Hepatocyte (in vitro differentiated cells): ENCODE measurements around the gene CCR9. TPM values are rescaled to one million over a fixed set of nuclear protein-coding genes. Genes with fewer than 3 reads are reported as not detected.

ENCODE experiments used
- DNase-seq: peaks from one replicate; pipeline ENCODE4 v3.0.0-alpha.2; 2016; ENCODE audit warnings: low spot score
- H2AFZ ChIP-seq: fragments of 200-600 bp; sonication (generic); 2 replicates; pipeline ENCODE4 v1.6.0; 2016; ENCODE audit warnings: antibody characterized with exemption, mild to moderate bottlenecking
- H3K27ac ChIP-seq: fragments of 200-600 bp; sonication (generic); 2 replicates; pipeline ENCODE4 v1.5.1; 2016; ENCODE audit warnings: mild to moderate bottlenecking
- H3K27me3 ChIP-seq: fragments of 200-600 bp; sonication (generic); 2 replicates; pipeline ENCODE4 v1.6.1; 2016
- H3K36me3 ChIP-seq: fragments of 200-600 bp; sonication (generic); replicated peaks from 2 replicates; pipeline ENCODE4 v1.5.1; 2016; ENCODE audit warnings: low read depth; ENCODE audit not compliant: insufficient read depth
- H3K4me1 ChIP-seq: fragments of 200-600 bp; sonication (generic); 2 replicates; pipeline ENCODE4 v1.5.1; 2016; ENCODE audit warnings: mild to moderate bottlenecking, moderate library complexity; ENCODE audit not compliant: insufficient read depth
- H3K4me2 ChIP-seq: fragments of 200-600 bp; sonication (generic); 2 replicates; pipeline ENCODE4 v1.6.0; 2016
- H3K4me3 ChIP-seq: fragments of 200-600 bp; sonication (generic); 2 replicates; pipeline ENCODE4 v1.5.1; 2016; ENCODE audit warnings: mild to moderate bottlenecking
- H3K79me2 ChIP-seq: fragments of 200-600 bp; sonication (generic); 2 replicates; pipeline ENCODE4 v1.6.0; 2017; ENCODE audit warnings: mild to moderate bottlenecking
- H3K9me2 ChIP-seq: fragments of 200-600 bp; sonication (generic); replicated peaks from 2 replicates; pipeline ENCODE4 v1.6.0; 2017; ENCODE audit warnings: mild to moderate bottlenecking; ENCODE audit not compliant: insufficient read depth
- H3K9me3 ChIP-seq: fragments of 200-600 bp; sonication (generic); 2 replicates; pipeline ENCODE4 v1.5.1; 2016; ENCODE audit warnings: low read depth, mild to moderate bottlenecking
- H4K20me1 ChIP-seq: fragments of 200-600 bp; sonication (generic); 2 replicates; pipeline ENCODE4 v1.6.0; 2016; ENCODE audit warnings: mild to moderate bottlenecking; ENCODE audit not compliant: insufficient read depth, poor library complexity, severe bottlenecking
- EZH2 ChIP-seq: fragments of 200-600 bp; sonication (generic); IDR thresholded peaks from 2 replicates; pipeline ENCODE4 v1.6.1; 2016; ENCODE audit warnings: antibody characterized with exemption, mild to moderate bottlenecking, borderline replicate concordance
- EZH2phosphoT487 ChIP-seq: fragments of 200-600 bp; sonication (generic); IDR thresholded peaks from one replicate; pipeline ENCODE4 v1.6.1; 2018; ENCODE audit warnings: antibody characterized with exemption, mild to moderate bottlenecking, low read depth, moderate library complexity; ENCODE audit not compliant: unreplicated experiment, severe bottlenecking
- whole genome bisulfite sequencing: methylation state at CpG from one replicate; pipeline ENCODE4 v1.1.6; 2016; ENCODE audit warnings: low lambda C conversion rate; ENCODE audit errors: missing lambda C conversion rate; 5-methylcytosine and 5-hydroxymethylcytosine counted together
- polyA plus RNA-seq: library from polyadenylated mRNA; unstranded; fragments of >200 nt; fragmentation: Nextera tagmentation; extraction: Ambion mirVana; gene quantifications from 2 replicates; pipeline ENCODE4 v1.2.1, GENCODE V29; 2016
- total RNA-seq: library from RNA; depleted of rRNA; stranded (reverse); fragments of >200 nt; gene quantifications from 2 replicates; pipeline ENCODE4 v1.2.3, GENCODE V29; 2014
- TF ChIP-seq, protein P1 (sequence below): fragments of 200-600 bp; sonication (generic); IDR thresholded peaks from 2 replicates; pipeline ENCODE4 v1.5.1; 2016; ENCODE audit warnings: antibody characterized with exemption, mild to moderate bottlenecking; ENCODE audit not compliant: poor library complexity

CCR9 gene
- total and polyA plus RNA-seq, 2 experiments from 2014 or later: 0.20 TPM; not detected in 1

GRCh38 chr3:45911511-45912226, 25.3 kb downstream of the CCR9 start:
- H2AFZ ChIP-seq: no peak overlapping the region
- no peaks in the 10 kb centered on the region for H4K20me1 ChIP-seq
- H3K4me2 ChIP-seq: no peak overlapping the region
- H3K4me3 ChIP-seq: no peak overlapping the region
- 95% methylated on average over 11 of the region's 11 CpGs for WGBS
- no peaks in the 10 kb centered on the region for H3K9me2 ChIP-seq
- no peaks in the 10 kb centered on the region for H3K36me3 ChIP-seq
- TF ChIP-seq, protein P1, sequence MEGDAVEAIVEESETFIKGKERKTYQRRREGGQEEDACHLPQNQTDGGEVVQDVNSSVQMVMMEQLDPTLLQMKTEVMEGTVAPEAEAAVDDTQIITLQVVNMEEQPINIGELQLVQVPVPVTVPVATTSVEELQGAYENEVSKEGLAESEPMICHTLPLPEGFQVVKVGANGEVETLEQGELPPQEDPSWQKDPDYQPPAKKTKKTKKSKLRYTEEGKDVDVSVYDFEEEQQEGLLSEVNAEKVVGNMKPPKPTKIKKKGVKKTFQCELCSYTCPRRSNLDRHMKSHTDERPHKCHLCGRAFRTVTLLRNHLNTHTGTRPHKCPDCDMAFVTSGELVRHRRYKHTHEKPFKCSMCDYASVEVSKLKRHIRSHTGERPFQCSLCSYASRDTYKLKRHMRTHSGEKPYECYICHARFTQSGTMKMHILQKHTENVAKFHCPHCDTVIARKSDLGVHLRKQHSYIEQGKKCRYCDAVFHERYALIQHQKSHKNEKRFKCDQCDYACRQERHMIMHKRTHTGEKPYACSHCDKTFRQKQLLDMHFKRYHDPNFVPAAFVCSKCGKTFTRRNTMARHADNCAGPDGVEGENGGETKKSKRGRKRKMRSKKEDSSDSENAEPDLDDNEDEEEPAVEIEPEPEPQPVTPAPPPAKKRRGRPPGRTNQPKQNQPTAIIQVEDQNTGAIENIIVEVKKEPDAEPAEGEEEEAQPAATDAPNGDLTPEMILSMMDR: no peak
- no peak for TF ChIP-seq EZH2
- H3K27me3 ChIP-seq: no peaks in the 10 kb centered on the region
- H3K27ac ChIP-seq: no peak overlapping the region
- H3K79me2 ChIP-seq: no peaks in the 10 kb centered on the region
- no peak for DNase-seq
- peaks cover 8% of the 10 kb centered on the region for H3K4me1 ChIP-seq
- no peaks in the 10 kb centered on the region for H3K9me3 ChIP-seq

DNA sequence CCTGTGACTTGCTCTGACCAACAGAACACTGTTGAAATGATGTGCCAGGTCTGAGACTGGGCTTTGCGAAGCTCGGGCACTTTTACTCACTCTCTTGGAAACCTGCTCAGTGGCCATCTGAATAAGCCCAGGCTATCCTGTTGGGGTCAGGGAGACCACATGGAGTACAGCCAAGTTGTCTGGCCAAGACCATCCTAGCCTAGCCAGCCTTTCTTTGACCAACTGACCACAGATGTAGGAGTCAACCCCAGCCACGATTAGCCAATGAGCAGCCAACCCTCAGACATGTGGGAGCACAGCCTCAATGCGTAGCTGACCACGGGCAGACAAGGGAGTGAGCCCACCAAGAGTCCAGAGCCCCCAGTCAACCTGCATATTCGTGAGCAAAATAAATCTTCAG, 26.1 kb downstream of the CCR9 start:
- Histone ChIP-seq H3K27me3 (no peaks in the 10 kb centered on the region), H4K20me1 (no peaks in the 10 kb centered on the region), H3K4me3 (no peak overlapping the region), H3K4me2 (no peak overlapping the region), H3K9me3 (no peaks in the 10 kb centered on the region), H3K4me1 (peaks cover 3% of the 10 kb centered on the region), H3K36me3 (no peaks in the 10 kb centered on the region), H3K9me2 (no peaks in the 10 kb centered on the region), H3K27ac (no peak overlapping the region), H2AFZ (no peak overlapping the region), H3K79me2 (no peaks in the 10 kb centered on the region)
- DNase-seq: no peak
- TF ChIP-seq, protein P1: no peak
- TF ChIP-seq EZH2: no peak
- no peak for TF ChIP-seq EZH2phosphoT487
- 93% methylated on average over 6 of the region's 6 CpGs for WGBS

GRCh38 chr3:45914362-45915058, 28.2 kb downstream of the CCR9 start:
- TF ChIP-seq, protein P1: no peak
- no peak for TF ChIP-seq EZH2
- TF ChIP-seq EZH2phosphoT487: no peak

More at GRCh38 chr3:45914362-45915058, 28.2 kb downstream of the CCR9 start:
- no peak for DNase-seq
- H3K27me3 ChIP-seq: no peaks in the 10 kb centered on the region
- no peaks in the 10 kb centered on the region for H3K9me3 ChIP-seq
- no peaks in the 10 kb centered on the region for H3K4me1 ChIP-seq
- H3K27ac ChIP-seq: no peak overlapping the region
- no peaks in the 10 kb centered on the region for H3K36me3 ChIP-seq
- no peaks in the 10 kb centered on the region for H4K20me1 ChIP-seq
- no peak overlapping the region for H3K4me2 ChIP-seq
- H3K79me2 ChIP-seq: no peaks in the 10 kb centered on the region
- WGBS: 90% methylated on average over 7 of the region's 7 CpGs
- no peak overlapping the region for H2AFZ ChIP-seq
- no peak overlapping the region for H3K4me3 ChIP-seq
- no peaks in the 10 kb centered on the region for H3K9me2 ChIP-seq
